HepG2 (cell line): ENCODE measurements around the gene IZUMO2. TPM values are rescaled to one million over a fixed set of nuclear protein-coding genes. Genes with fewer than 3 reads are reported as not detected.

ENCODE experiments used
- AFF4 ChIP-seq: sonication (generic); formaldehyde crosslinking; IDR thresholded peaks from 2 replicates; pipeline ENCODE4 v1.4.0; 2020; ENCODE audit warnings: missing genetic modification reagents
- GZF1 ChIP-seq: sonication (generic); formaldehyde crosslinking; IDR thresholded peaks from 2 replicates; pipeline ENCODE4 v1.5.1; 2020; ENCODE audit warnings: mild to moderate bottlenecking, missing genetic modification reagents
- HMGXB4 ChIP-seq, 2 experiments: sonication (generic) in 1 of 2; formaldehyde crosslinking in 1 of 2; IDR thresholded peaks; 2 replicates each; pipeline versions ENCODE4 v1.4.0 to v1.6.1; 2018 to 2020; ENCODE audit warnings: missing genetic modification reagents in 2 of 2, borderline replicate concordance in 1 of 2, low read depth in 1 of 2, mild to moderate bottlenecking in 1 of 2, missing biosample characterization in 1 of 2
- PHB2 ChIP-seq: fragments of 450-650 bp; IDR thresholded peaks from 2 replicates; pipeline ENCODE4 v1.6.1; 2018; ENCODE audit not compliant: partially characterized antibody
- SP140L ChIP-seq: sonication (generic); formaldehyde crosslinking; IDR thresholded peaks from 2 replicates; pipeline ENCODE4 v1.4.0; 2020; ENCODE audit warnings: missing genetic modification reagents, borderline replicate concordance
- TFDP1 ChIP-seq: IDR thresholded peaks from 2 replicates; pipeline ENCODE4 v1.6.1; 2016; ENCODE audit warnings: missing compliant biosample characterization, missing genetic modification reagents, borderline replicate concordance
- YY1 ChIP-seq: IDR thresholded peaks from 2 replicates; pipeline ENCODE4 v1.6.1; 2011; ENCODE audit warnings: low read length, low read depth, moderate library complexity, mild to moderate bottlenecking; ENCODE audit not compliant: insufficient read depth, insufficient replicate concordance
- ZBED4 ChIP-seq: sonication (generic); formaldehyde crosslinking; IDR thresholded peaks from 2 replicates; pipeline ENCODE4 v1.4.0; 2020; ENCODE audit warnings: missing genetic modification reagents, borderline replicate concordance
- ZBTB38 ChIP-seq: sonication (generic); formaldehyde crosslinking; IDR thresholded peaks from 2 replicates; pipeline ENCODE4 v1.5.1; 2020; ENCODE audit warnings: mild to moderate bottlenecking, missing genetic modification reagents
- ZNF383 ChIP-seq: sonication (generic); formaldehyde crosslinking; IDR thresholded peaks from 2 replicates; pipeline ENCODE4 v1.4.0; 2020; ENCODE audit warnings: missing genetic modification reagents, mild to moderate bottlenecking, borderline replicate concordance
- polyA plus RNA-seq, 8 experiments: library from polyadenylated mRNA; depleted of rRNA in 3 of 8; stranded (reverse) in 7 of 8; unstranded in 1 of 8; fragments of >200 nt; fragmentation: Illumina TruSeq in 4 of 8; extraction: Trizol in 4 of 8; gene quantifications; 2 replicates each; pipeline versions ENCODE4 v1.2.1 to v1.2.3, GENCODE V29; 2011 to 2016; ENCODE audit warnings: low read depth in 4 of 8, missing spikeins in 1 of 8, mixed read lengths in 1 of 8; ENCODE audit not compliant: insufficient read depth in 1 of 8
- total RNA-seq, 5 experiments: library from RNA; depleted of rRNA; stranded (reverse); fragments of >200 nt; fragmentation: Illumina TruSeq; extraction: Trizol; gene quantifications; 2 replicates each; pipeline ENCODE4 v1.2.3, GENCODE V29; 2016; ENCODE audit warnings: low read depth in 1 of 5
- TF ChIP-seq, protein P1 (sequence below): sonication (generic); formaldehyde crosslinking; IDR thresholded peaks from 2 replicates; pipeline ENCODE4 v1.4.0; 2020; ENCODE audit warnings: missing genetic modification reagents

Gene IZUMO2
- total and polyA plus RNA-seq, 2 of the 13 experiments (the other 11 are each of a cell fraction or from before 2014, with no cell fraction given): not detected

- TF ChIP-seq GZF1 (0 out of 2 replicates have a peak, but pooled peaks have one; percentile 29), YY1 (no peak), AFF4 (no peak), SP140L (no peak), ZBED4 (0 out of 2 replicates have a peak, but pooled peaks have one; percentile 20), ZBTB38 (no peak), ZNF383 (CRISPR knock-in tag) (0 out of 2 replicates have a peak, but pooled peaks have one; percentile 65), PHB2 (no peak), HMGXB4 (CRISPR knock-in tag; IDR thresholded peaks at IDR 0.05; ENCODE audit: borderline replicate concordance in 1 of 2, low read depth in 1 of 2) (peak; percentile 53 to 89; a peak in 3 of 4 replicates), TFDP1 (CRISPR knock-in tag) (no peak)
- TF ChIP-seq, protein P1, sequence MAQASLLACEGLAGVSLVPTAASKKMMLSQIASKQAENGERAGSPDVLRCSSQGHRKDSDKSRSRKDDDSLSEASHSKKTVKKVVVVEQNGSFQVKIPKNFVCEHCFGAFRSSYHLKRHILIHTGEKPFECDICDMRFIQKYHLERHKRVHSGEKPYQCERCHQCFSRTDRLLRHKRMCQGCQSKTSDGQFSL (CRISPR knock-in tag): no peak
Observed at GRCh38 chr19:50147462-50148423, 15.3 kb downstream of the IZUMO2 start (continued).
